HL-60 (cell line): Measurements from ENCODE around the gene FARP1.

ENCODE experiments used
- DNase-seq, 2 experiments: peaks; one replicate each; pipeline ENCODE4 v3.0.0-alpha.2; 2010 to 2020; ENCODE audit warnings: low read depth in 1 of 2, low spot score in 1 of 2
- H3K27ac ChIP-seq: fragments of 250-450 bp; sonication (Bioruptor Pico); replicated peaks from 2 replicates; pipeline ENCODE4 v1.5.1; 2020; ENCODE audit warnings: mild to moderate bottlenecking, moderate library complexity
- H3K27me3 ChIP-seq: fragments of 250-450 bp; sonication (Bioruptor Pico); 2 replicates; pipeline ENCODE4 v1.5.1; 2021; ENCODE audit warnings: mild to moderate bottlenecking, moderate library complexity; ENCODE audit not compliant: insufficient read depth, poor library complexity, severe bottlenecking
- H3K4me3 ChIP-seq: replicated peaks from 2 replicates; pipeline ENCODE4 v1.5.1; 2011; ENCODE audit warnings: mild to moderate bottlenecking, control low read depth, low read length; ENCODE audit not compliant: insufficient read depth
- CTCF ChIP-seq: IDR thresholded peaks from one replicate; pipeline ENCODE4 v1.5.1; 2011; ENCODE audit warnings: low read length, control low read depth, inconsistent platforms; ENCODE audit not compliant: insufficient read depth
- GABPA ChIP-seq: IDR thresholded peaks from 2 replicates; pipeline ENCODE4 v1.6.1; 2012; ENCODE audit warnings: low read depth
- POLR2AphosphoS5 ChIP-seq: IDR thresholded peaks from 2 replicates; pipeline ENCODE4 v1.6.1; 2012; ENCODE audit warnings: low read depth
- SPI1 ChIP-seq: IDR thresholded peaks from 2 replicates; pipeline ENCODE4 v1.6.1; 2012; ENCODE audit warnings: low read depth, mild to moderate bottlenecking, borderline replicate concordance
- long read RNA-seq: library from polyadenylated mRNA; unstranded; transcript quantifications from one replicate; pipeline ENCODE4 v2.0.0, GENCODE V29; 2020
- TF ChIP-seq, protein P1 (sequence below): IDR thresholded peaks from 2 replicates; pipeline ENCODE4 v1.6.1; 2012; ENCODE audit warnings: low read depth; ENCODE audit not compliant: insufficient replicate concordance

Gene FARP1
- long read RNA-seq, partial matches to known transcripts, result 0 of 1 reads
- long read RNA-seq, other reads (novel, unspliced or antisense), result 1 of 1 reads

GRCh38 chr13:98142380-98143156, at the start of gene FARP1:
TSS of gene FARP1 (plus strand) at chr13:98143094. CDS start at chr13:98213243, 70,149 bp downstream.
- Histone ChIP-seq H3K4me3 (peak within 1 kb of the TSS; percentile 30), H3K27me3 (peaks cover 46% of the 10 kb centered on the region), H3K27ac (no peak within 1 kb of the TSS)
- TF ChIP-seq POLR2AphosphoS5, result no peak
- no peak for DNase-seq

DNA sequence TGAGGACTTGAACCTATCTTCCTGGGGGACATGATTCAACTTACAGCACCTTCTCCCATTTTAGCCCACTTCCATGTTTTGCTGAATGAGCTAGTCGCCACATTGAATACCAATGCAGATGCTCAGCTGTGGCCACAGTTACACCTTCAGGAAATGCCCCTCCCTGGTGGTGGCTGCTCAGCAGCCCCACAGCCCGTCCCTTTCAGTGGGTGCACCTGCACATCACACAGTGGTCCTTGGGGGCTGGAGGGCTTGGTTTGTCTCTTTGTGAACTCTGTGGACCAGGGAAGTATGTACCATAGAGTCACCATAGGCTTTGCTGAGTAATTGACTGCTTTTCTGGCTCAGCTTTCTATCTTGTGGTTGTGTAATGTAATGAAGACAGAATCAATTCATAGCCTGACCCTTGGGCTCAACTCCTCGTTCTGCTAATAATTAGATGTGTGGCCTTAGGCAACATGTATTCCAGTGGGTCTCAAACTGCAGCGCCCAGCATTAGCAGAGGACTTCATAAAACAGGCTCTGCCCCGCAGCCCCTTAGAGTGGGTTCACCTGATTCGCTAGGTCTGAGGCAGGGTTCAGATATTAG, 48.1 kb upstream of the FARP1 start:
- DNase-seq, result no peak
- no peaks in the 10 kb centered on the region for H3K27me3 ChIP-seq
- no peak overlapping the region for H3K4me3 ChIP-seq
- TF ChIP-seq GABPA (no peak), CTCF (no peak), POLR2AphosphoS5 (no peak), SPI1 (no peak)
- TF ChIP-seq, protein P1, sequence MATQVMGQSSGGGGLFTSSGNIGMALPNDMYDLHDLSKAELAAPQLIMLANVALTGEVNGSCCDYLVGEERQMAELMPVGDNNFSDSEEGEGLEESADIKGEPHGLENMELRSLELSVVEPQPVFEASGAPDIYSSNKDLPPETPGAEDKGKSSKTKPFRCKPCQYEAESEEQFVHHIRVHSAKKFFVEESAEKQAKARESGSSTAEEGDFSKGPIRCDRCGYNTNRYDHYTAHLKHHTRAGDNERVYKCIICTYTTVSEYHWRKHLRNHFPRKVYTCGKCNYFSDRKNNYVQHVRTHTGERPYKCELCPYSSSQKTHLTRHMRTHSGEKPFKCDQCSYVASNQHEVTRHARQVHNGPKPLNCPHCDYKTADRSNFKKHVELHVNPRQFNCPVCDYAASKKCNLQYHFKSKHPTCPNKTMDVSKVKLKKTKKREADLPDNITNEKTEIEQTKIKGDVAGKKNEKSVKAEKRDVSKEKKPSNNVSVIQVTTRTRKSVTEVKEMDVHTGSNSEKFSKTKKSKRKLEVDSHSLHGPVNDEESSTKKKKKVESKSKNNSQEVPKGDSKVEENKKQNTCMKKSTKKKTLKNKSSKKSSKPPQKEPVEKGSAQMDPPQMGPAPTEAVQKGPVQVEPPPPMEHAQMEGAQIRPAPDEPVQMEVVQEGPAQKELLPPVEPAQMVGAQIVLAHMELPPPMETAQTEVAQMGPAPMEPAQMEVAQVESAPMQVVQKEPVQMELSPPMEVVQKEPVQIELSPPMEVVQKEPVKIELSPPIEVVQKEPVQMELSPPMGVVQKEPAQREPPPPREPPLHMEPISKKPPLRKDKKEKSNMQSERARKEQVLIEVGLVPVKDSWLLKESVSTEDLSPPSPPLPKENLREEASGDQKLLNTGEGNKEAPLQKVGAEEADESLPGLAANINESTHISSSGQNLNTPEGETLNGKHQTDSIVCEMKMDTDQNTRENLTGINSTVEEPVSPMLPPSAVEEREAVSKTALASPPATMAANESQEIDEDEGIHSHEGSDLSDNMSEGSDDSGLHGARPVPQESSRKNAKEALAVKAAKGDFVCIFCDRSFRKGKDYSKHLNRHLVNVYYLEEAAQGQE, result no peak
- no peak overlapping the region for H3K27ac ChIP-seq

GRCh38 chr13:98096059-98096458, 46.8 kb upstream of the FARP1 start:
- TF ChIP-seq, protein P1, result no peak
- TF ChIP-seq SPI1 (no peak), GABPA (no peak), CTCF (no peak), POLR2AphosphoS5 (no peak)
- DNase-seq, result no peak
- H3K27ac ChIP-seq, result no peak overlapping the region
- no peaks in the 10 kb centered on the region for H3K27me3 ChIP-seq
- no peak overlapping the region for H3K4me3 ChIP-seq

DNA sequence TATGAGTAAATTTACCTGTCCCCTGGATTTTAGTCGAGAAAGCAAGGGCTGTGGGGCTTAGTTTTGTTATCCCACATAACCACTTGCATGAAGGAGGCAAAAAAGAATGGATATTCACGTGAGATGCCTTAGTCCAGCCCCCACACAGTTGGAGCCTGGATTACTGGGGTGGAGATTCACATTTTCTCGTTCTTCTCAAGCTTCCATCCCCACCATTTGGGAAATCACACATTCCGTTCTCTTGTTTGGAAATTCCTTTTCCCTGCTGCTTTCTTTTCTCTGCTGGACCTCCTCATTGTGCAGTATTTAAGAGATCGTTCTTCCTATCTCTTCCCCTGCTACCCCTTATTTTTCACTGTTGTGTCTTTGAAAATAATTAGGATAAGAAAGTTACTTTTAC, 45.1 kb upstream of the FARP1 start:
- H3K4me3 ChIP-seq, result no peak overlapping the region
- TF ChIP-seq GABPA, result no peak
- no peak for TF ChIP-seq CTCF
- TF ChIP-seq POLR2AphosphoS5, result no peak
- TF ChIP-seq, protein P1, result no peak
- no peak for TF ChIP-seq SPI1
- H3K27ac ChIP-seq, result no peak overlapping the region
- H3K27me3 ChIP-seq, result no peaks in the 10 kb centered on the region
- DNase-seq, result no peak
